ENCODE measurements around the gene SFTPA1. TPM values are rescaled to one million over a fixed set of nuclear protein-coding genes. Genes with fewer than 3 reads are reported as not detected.
"Not testable (repeated sequence)": the region's sequence is repeated elsewhere in the genome, so short reads cannot be mapped to it uniquely, and the experiment has no call there.

SFTPA1 gene
- total RNA-seq, 2 donors from 2014 or later, result not detected

GRCh38 chr10:79627075-79627474 is 16.3 kb downstream of the SFTPA1 start:
- Histone ChIP-seq H3K4me3 (no peak overlapping the region), H3K27ac (no peak overlapping the region), H3K4me1 (replicated peaks) (no peaks in the 10 kb centered on the region), H3K9me3 (no peaks in the 10 kb centered on the region), H3K27me3 (replicated peaks; ENCODE audit: insufficient read depth) (no peaks in the 10 kb centered on the region), H3K36me3 (no peaks in the 10 kb centered on the region)
- TF ChIP-seq POLR2A (IDR thresholded peaks at IDR 0.05), result no peak
- intact Hi-C loops (cut with DNase I), result no loop called here
- DNase-seq (ENCODE audit: low spot score), result no peak
- WGBS, result 58% methylated on average over 2 of the region's 2 CpGs

GRCh38 chr10:79628083-79628482 is 17.3 kb downstream of the SFTPA1 start:
- no peak for DNase-seq (ENCODE audit: low spot score)
- 91% methylated on average over 4 of the region's 4 CpGs for WGBS
- Histone ChIP-seq H3K27ac (no peak overlapping the region), H3K27me3 (replicated peaks; ENCODE audit: insufficient read depth) (no peaks in the 10 kb centered on the region), H3K9me3 (no peaks in the 10 kb centered on the region), H3K4me3 (no peak overlapping the region), H3K36me3 (no peaks in the 10 kb centered on the region), H3K4me1 (replicated peaks) (no peaks in the 10 kb centered on the region)
- TF ChIP-seq CTCF (IDR thresholded peaks at IDR 0.05), result no peak
- intact Hi-C loops (cut with DNase I), result no loop called here

GRCh38 chr10:79628988-79629954 is 18.5 kb downstream of the SFTPA1 start:
- 90% methylated on average over 9 of the region's 9 CpGs for WGBS
- intact Hi-C loops (cut with DNase I), result no loop called here
- Histone ChIP-seq H3K4me3 (no peak overlapping the region), H3K4me1 (replicated peaks) (no peaks in the 10 kb centered on the region), H3K9me3 (no peaks in the 10 kb centered on the region), H3K27ac (no peak overlapping the region), H3K27me3 (replicated peaks; ENCODE audit: insufficient read depth) (no peaks in the 10 kb centered on the region), H3K36me3 (no peaks in the 10 kb centered on the region)
- DNase-seq (ENCODE audit: low spot score), result no peak
- TF ChIP-seq POLR2A (IDR thresholded peaks at IDR 0.05) (no peak), CTCF (IDR thresholded peaks at IDR 0.05) (no peak), POLR2AphosphoS5 (IDR thresholded peaks at IDR 0.05) (no peak)

GRCh38 chr10:79629955-79630327 is 19.2 kb downstream of the SFTPA1 start:
- TF ChIP-seq CTCF (IDR thresholded peaks at IDR 0.05), result no peak
- TF ChIP-seq POLR2A (IDR thresholded peaks at IDR 0.05), result no peak
- TF ChIP-seq POLR2AphosphoS5 (IDR thresholded peaks at IDR 0.05), result no peak
- Histone ChIP-seq H3K27ac (no peak overlapping the region), H3K4me1 (replicated peaks) (no peaks in the 10 kb centered on the region), H3K27me3 (replicated peaks; ENCODE audit: insufficient read depth) (no peaks in the 10 kb centered on the region), H3K36me3 (no peaks in the 10 kb centered on the region), H3K9me3 (no peaks in the 10 kb centered on the region), H3K4me3 (no peak overlapping the region)
- intact Hi-C loops (cut with DNase I), result no loop called here
- DNase-seq (ENCODE audit: low spot score), result no peak
- 87% methylated on average over 5 of the region's 5 CpGs for WGBS

- H3K27me3 ChIP-seq (replicated peaks; ENCODE audit: insufficient read depth); H3K9me3 ChIP-seq; H3K27ac ChIP-seq; H3K4me3 ChIP-seq; H3K36me3 ChIP-seq; DNase-seq (ENCODE audit: low spot score); H3K4me1 ChIP-seq (replicated peaks); intact Hi-C loops (cut with DNase I): not testable (repeated sequence)
- WGBS, result 67% methylated on average over 2 of the region's 2 CpGs
These were observed 26.0 kb downstream of the SFTPA1 start for GRCh38 chr10:79636654-79637199.

GRCh38 chr10:79638318-79638717 is 27.6 kb downstream of the SFTPA1 start:
- intact Hi-C loops (cut with DNase I), result no loop called here
- TF ChIP-seq POLR2A (IDR thresholded peaks at IDR 0.05) (no peak), CTCF (IDR thresholded peaks at IDR 0.05) (no peak), POLR2AphosphoS5 (IDR thresholded peaks at IDR 0.05) (no peak)
- no peaks in the 10 kb centered on the region for H3K4me1 ChIP-seq (replicated peaks)
- no peak overlapping the region for H3K4me3 ChIP-seq
- no peak overlapping the region for H3K27ac ChIP-seq
- 98% methylated on average over 3 of the region's 3 CpGs for WGBS
- no peaks in the 10 kb centered on the region for H3K9me3 ChIP-seq
- no peak for DNase-seq (ENCODE audit: low spot score)
- no peaks in the 10 kb centered on the region for H3K27me3 ChIP-seq (replicated peaks; ENCODE audit: insufficient read depth)
- no peaks in the 10 kb centered on the region for H3K36me3 ChIP-seq

- H3K27ac ChIP-seq; H3K27me3 ChIP-seq (replicated peaks; ENCODE audit: insufficient read depth); intact Hi-C loops (cut with DNase I); DNase-seq (ENCODE audit: low spot score); H3K4me1 ChIP-seq (replicated peaks); H3K9me3 ChIP-seq; H3K36me3 ChIP-seq; H3K4me3 ChIP-seq: not testable (repeated sequence)
- 92% methylated on average over 2 of the region's 2 CpGs for WGBS
These were observed 42.0 kb downstream of the SFTPA1 start for GRCh38 chr10:79652695-79653094.

GRCh38 chr10:79663287-79663686 is 52.5 kb downstream of the SFTPA1 start:
- DNase-seq (ENCODE audit: low spot score); H3K27ac ChIP-seq; H3K9me3 ChIP-seq; H3K27me3 ChIP-seq (replicated peaks; ENCODE audit: insufficient read depth); H3K36me3 ChIP-seq; H3K4me1 ChIP-seq (replicated peaks); intact Hi-C loops (cut with DNase I); H3K4me3 ChIP-seq: not testable (repeated sequence)

Data from prostate gland (tissue), 2 donors.